ENCODE measurements around the gene WWOX.

WWOX gene

DNA sequence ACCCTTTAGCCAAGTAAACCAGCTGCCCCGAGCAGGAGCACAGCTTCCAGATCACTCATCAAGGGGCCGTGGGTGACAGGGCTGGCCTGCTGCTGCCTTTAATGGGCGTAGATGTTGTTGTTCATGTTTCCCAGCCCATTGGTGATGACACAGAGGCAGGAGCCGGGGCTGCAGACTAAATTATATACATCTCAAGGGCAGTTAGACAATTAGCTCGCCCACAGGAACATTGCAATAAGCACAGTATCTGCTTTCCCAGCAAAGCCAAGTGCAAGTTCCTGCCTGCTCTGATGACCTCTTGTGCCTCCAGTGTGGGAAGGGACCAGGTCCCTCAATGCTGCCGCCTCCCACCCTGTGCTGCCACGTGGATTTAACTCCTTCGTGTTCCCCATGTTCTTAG, 1015.3 kb downstream of the WWOX start:
- H2BK120ac ChIP-seq (ENCODE audit: low read depth, low read length) = no peak overlapping the region
- H3K36me3 ChIP-seq (ENCODE audit: control insufficient read depth, insufficient read depth, low read length) = no peaks in the 10 kb centered on the region
- H2BK5ac ChIP-seq (ENCODE audit: low read length) = no peak overlapping the region
- H4K5ac ChIP-seq (ENCODE audit: low read length) = no peak overlapping the region
- no peak overlapping the region for H3K18ac ChIP-seq (ENCODE audit: low read length)
- H3K4me2 ChIP-seq (ENCODE audit: low read length) = no peak overlapping the region
- H3K27me3 ChIP-seq (ENCODE audit: insufficient read depth, low read length, poor library complexity) = no peaks in the 10 kb centered on the region
- no peaks in the 10 kb centered on the region for H3K4me1 ChIP-seq (ENCODE audit: control insufficient read depth, low read depth, low read length)
- no peak for DNase-seq
- H3K23ac ChIP-seq (ENCODE audit: low read length) = no peak overlapping the region
- no peak overlapping the region for H3K9ac ChIP-seq (ENCODE audit: low read length)
- no peak overlapping the region for H3K27ac ChIP-seq (ENCODE audit: low read depth, low read length)
- no CpG with 5 or more reads among the region's 8 CpGs for WGBS (ENCODE audit: extremely low coverage, insufficient coverage, low lambda C conversion rate)
- no peak overlapping the region for H2AK5ac ChIP-seq (ENCODE audit: low read length)
- H2BK15ac ChIP-seq (replicated peaks; ENCODE audit: low read depth) = no peak overlapping the region
- H3K79me1 ChIP-seq (ENCODE audit: low read length) = no peaks in the 10 kb centered on the region
- no peak overlapping the region for H3K56ac ChIP-seq (ENCODE audit: low read length)
- no peak overlapping the region for H3K4ac ChIP-seq (ENCODE audit: low read depth, low read length)
- no peak overlapping the region for H3K4me3 ChIP-seq (ENCODE audit: low read length)
- H4K8ac ChIP-seq (ENCODE audit: low read depth, low read length) = no peak overlapping the region
- no peaks in the 10 kb centered on the region for H3K79me2 ChIP-seq (ENCODE audit: control insufficient read depth, insufficient read depth, low read length)

DNA sequence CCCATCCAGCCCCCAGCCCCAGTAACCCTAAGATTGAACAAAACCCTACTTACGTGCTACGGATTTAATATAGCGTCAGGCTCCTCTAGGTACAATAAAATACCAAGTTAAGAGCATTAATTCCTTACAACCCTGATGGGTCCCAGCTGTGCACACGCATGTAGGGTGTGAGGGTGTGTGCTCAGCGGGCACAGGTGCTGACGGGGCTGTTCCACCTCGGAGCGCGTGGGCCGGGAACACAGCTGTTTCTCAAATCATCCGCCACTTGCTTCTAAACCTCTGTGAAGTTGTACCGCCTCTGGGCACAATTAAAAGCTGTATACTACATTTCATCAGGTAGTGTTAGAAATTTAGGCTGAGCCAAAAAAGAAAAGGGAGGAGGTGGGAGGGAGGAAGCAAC, 1022.5 kb downstream of the WWOX start:
- Histone ChIP-seq H3K79me1 (ENCODE audit: low read length) (no peaks in the 10 kb centered on the region), H2AK5ac (ENCODE audit: low read length) (no peak overlapping the region), H2BK15ac (replicated peaks; ENCODE audit: low read depth) (no peak overlapping the region), H4K5ac (ENCODE audit: low read length) (no peak overlapping the region), H3K9ac (ENCODE audit: low read length) (no peak overlapping the region), H3K4me1 (ENCODE audit: control insufficient read depth, low read depth, low read length) (no peaks in the 10 kb centered on the region), H3K4ac (ENCODE audit: low read depth, low read length) (no peak overlapping the region), H2BK5ac (ENCODE audit: low read length) (no peak overlapping the region), H3K27me3 (ENCODE audit: insufficient read depth, low read length, poor library complexity) (no peaks in the 10 kb centered on the region), H3K23ac (ENCODE audit: low read length) (no peak overlapping the region), H3K56ac (ENCODE audit: low read length) (no peak overlapping the region), H4K8ac (ENCODE audit: low read depth, low read length) (no peak overlapping the region), H2BK120ac (ENCODE audit: low read depth, low read length) (no peak overlapping the region), H3K27ac (ENCODE audit: low read depth, low read length) (no peak overlapping the region), H3K18ac (ENCODE audit: low read length) (no peak overlapping the region), H3K4me2 (ENCODE audit: low read length) (no peak overlapping the region), H3K79me2 (ENCODE audit: control insufficient read depth, insufficient read depth, low read length) (no peaks in the 10 kb centered on the region), H3K4me3 (ENCODE audit: low read length) (no peak overlapping the region), H3K36me3 (ENCODE audit: control insufficient read depth, insufficient read depth, low read length) (no peaks in the 10 kb centered on the region)
- no CpG with 5 or more reads among the region's 12 CpGs for WGBS (ENCODE audit: extremely low coverage, insufficient coverage, low lambda C conversion rate)
- DNase-seq = no peak

DNA sequence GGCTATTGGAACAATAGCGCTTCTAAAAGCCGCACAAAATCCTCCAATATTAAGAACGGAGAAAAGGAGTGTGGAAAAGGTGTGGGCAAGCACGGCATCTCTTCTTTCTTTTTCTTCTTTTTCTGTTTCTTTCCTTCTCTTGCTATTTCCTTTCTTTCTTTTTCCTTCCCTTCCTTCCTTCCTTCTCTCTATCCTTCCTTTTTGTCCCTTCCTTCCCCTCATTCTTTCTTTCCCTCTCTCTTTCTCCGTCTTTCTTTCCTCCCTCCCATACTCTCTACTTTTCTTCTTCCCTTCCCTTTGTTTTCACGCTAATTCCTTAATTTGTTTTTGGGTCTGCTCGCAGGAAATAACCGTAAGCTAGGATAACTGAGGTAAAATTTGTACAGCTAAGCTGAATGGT, 1022.9 kb downstream of the WWOX start:
- no peaks in the 10 kb centered on the region for H3K79me2 ChIP-seq (ENCODE audit: control insufficient read depth, insufficient read depth, low read length)
- no peak overlapping the region for H2BK120ac ChIP-seq (ENCODE audit: low read depth, low read length)
- no peak overlapping the region for H3K4ac ChIP-seq (ENCODE audit: low read depth, low read length)
- H3K56ac ChIP-seq (ENCODE audit: low read length) = no peak overlapping the region
- H3K79me1 ChIP-seq (ENCODE audit: low read length) = no peaks in the 10 kb centered on the region
- H3K4me3 ChIP-seq (ENCODE audit: low read length) = no peak overlapping the region
- no peak overlapping the region for H2AK5ac ChIP-seq (ENCODE audit: low read length)
- no peak overlapping the region for H4K8ac ChIP-seq (ENCODE audit: low read depth, low read length)
- H3K18ac ChIP-seq (ENCODE audit: low read length) = no peak overlapping the region
- H3K23ac ChIP-seq (ENCODE audit: low read length) = no peak overlapping the region
- no peak for DNase-seq
- no peak overlapping the region for H4K5ac ChIP-seq (ENCODE audit: low read length)
- H3K27me3 ChIP-seq (ENCODE audit: insufficient read depth, low read length, poor library complexity) = no peaks in the 10 kb centered on the region
- no peaks in the 10 kb centered on the region for H3K4me1 ChIP-seq (ENCODE audit: control insufficient read depth, low read depth, low read length)
- no peak overlapping the region for H2BK15ac ChIP-seq (replicated peaks; ENCODE audit: low read depth)
- no peak overlapping the region for H3K27ac ChIP-seq (ENCODE audit: low read depth, low read length)
- no peaks in the 10 kb centered on the region for H3K36me3 ChIP-seq (ENCODE audit: control insufficient read depth, insufficient read depth, low read length)
- H3K4me2 ChIP-seq (ENCODE audit: low read length) = no peak overlapping the region
- 100% methylated on average over 2 of the region's 8 CpGs for WGBS (ENCODE audit: extremely low coverage, insufficient coverage, low lambda C conversion rate)
- no peak overlapping the region for H3K9ac ChIP-seq (ENCODE audit: low read length)
- H2BK5ac ChIP-seq (ENCODE audit: low read length) = no peak overlapping the region

DNA sequence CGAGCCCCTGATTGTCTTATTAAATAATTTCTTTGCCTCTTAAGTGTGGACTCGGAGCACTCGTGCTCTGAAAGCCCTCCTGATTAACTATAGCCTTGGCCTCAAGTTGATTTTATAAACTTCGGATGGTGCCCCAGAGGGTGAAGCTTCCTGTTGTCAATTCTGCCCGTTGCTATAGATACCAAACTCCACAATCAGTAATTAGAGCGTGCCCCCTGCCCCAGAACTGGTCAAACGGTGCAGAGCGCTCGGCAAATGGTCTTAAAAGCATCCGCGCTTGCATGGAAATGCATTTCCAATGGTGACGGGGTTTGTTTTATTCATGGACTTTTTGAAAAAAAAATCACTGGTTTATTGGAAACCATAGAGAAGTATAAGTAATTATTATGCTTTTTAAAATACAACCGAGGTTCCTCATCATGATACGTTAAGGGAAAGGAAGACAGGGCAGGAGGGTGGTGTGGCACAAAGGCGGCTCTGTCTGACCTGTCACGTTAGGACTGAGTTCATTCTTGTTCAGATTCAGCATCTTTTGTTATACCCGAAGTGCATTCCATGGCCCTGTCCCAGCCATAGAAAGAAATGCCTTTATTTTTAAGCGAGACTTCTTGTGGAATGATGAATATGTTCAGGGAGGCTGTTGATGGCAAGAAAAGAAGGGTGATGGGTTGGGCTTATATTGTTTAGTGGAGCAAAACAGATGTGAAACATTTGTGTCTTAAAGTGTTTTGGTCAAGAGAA, 1024.7 kb downstream of the WWOX start:
- H3K27ac ChIP-seq (ENCODE audit: low read depth, low read length) = no peak overlapping the region
- H4K5ac ChIP-seq (ENCODE audit: low read length) = no peak overlapping the region
- H3K79me2 ChIP-seq (ENCODE audit: control insufficient read depth, insufficient read depth, low read length) = no peaks in the 10 kb centered on the region
- peak; percentile 6 for DNase-seq
- no peak overlapping the region for H3K23ac ChIP-seq (ENCODE audit: low read length)
- no peak overlapping the region for H3K18ac ChIP-seq (ENCODE audit: low read length)
- no peaks in the 10 kb centered on the region for H3K27me3 ChIP-seq (ENCODE audit: insufficient read depth, low read length, poor library complexity)
- H3K4me3 ChIP-seq (ENCODE audit: low read length) = no peak overlapping the region
- no peak overlapping the region for H3K9ac ChIP-seq (ENCODE audit: low read length)
- H4K8ac ChIP-seq (ENCODE audit: low read depth, low read length) = no peak overlapping the region
- H3K79me1 ChIP-seq (ENCODE audit: low read length) = no peaks in the 10 kb centered on the region
- H2BK120ac ChIP-seq (ENCODE audit: low read depth, low read length) = no peak overlapping the region
- no peak overlapping the region for H2BK5ac ChIP-seq (ENCODE audit: low read length)
- no CpG with 5 or more reads among the region's 18 CpGs for WGBS (ENCODE audit: extremely low coverage, insufficient coverage, low lambda C conversion rate)
- H3K4me2 ChIP-seq (ENCODE audit: low read length) = no peak overlapping the region
- no peak overlapping the region for H2BK15ac ChIP-seq (replicated peaks; ENCODE audit: low read depth)
- H3K4me1 ChIP-seq (ENCODE audit: control insufficient read depth, low read depth, low read length) = no peaks in the 10 kb centered on the region
- no peak overlapping the region for H3K56ac ChIP-seq (ENCODE audit: low read length)
- no peak overlapping the region for H2AK5ac ChIP-seq (ENCODE audit: low read length)
- no peak overlapping the region for H3K4ac ChIP-seq (ENCODE audit: low read depth, low read length)
- H3K36me3 ChIP-seq (ENCODE audit: control insufficient read depth, insufficient read depth, low read length) = no peaks in the 10 kb centered on the region

DNA sequence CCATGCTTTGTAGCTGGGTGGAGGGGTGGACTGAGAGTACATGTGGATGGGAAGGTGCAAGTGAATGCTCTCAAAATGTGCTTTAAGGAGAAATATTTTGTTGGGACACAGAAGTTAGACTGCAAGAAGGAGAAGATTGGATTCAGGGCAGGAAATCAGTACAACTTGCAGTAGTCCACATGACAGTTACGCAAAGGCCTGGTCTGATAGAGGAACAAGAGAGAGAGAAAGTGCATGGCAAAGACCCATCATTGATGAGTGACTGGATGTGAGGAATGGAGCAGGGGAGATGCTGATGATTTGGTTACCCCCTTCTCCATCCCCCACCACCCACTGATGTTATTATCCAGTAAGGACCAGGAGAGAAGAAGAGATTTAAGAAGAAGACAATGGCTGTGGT, 1028.3 kb downstream of the WWOX start:
- no peak overlapping the region for H3K4me3 ChIP-seq (ENCODE audit: low read length)
- H3K4me2 ChIP-seq (ENCODE audit: low read length) = no peak overlapping the region
- no peaks in the 10 kb centered on the region for H3K79me1 ChIP-seq (ENCODE audit: low read length)
- no peak overlapping the region for H2AK5ac ChIP-seq (ENCODE audit: low read length)
- H2BK5ac ChIP-seq (ENCODE audit: low read length) = no peak overlapping the region
- H3K23ac ChIP-seq (ENCODE audit: low read length) = no peak overlapping the region
- H2BK120ac ChIP-seq (ENCODE audit: low read depth, low read length) = no peak overlapping the region
- no peaks in the 10 kb centered on the region for H3K36me3 ChIP-seq (ENCODE audit: control insufficient read depth, insufficient read depth, low read length)
- H3K56ac ChIP-seq (ENCODE audit: low read length) = no peak overlapping the region
- no peak overlapping the region for H4K5ac ChIP-seq (ENCODE audit: low read length)
- no peak overlapping the region for H3K18ac ChIP-seq (ENCODE audit: low read length)
- H3K79me2 ChIP-seq (ENCODE audit: control insufficient read depth, insufficient read depth, low read length) = no peaks in the 10 kb centered on the region
- no CpG with 5 or more reads among the region's 1 CpG for WGBS (ENCODE audit: extremely low coverage, insufficient coverage, low lambda C conversion rate)
- DNase-seq = no peak
- no peaks in the 10 kb centered on the region for H3K4me1 ChIP-seq (ENCODE audit: control insufficient read depth, low read depth, low read length)
- no peak overlapping the region for H3K27ac ChIP-seq (ENCODE audit: low read depth, low read length)
- no peak overlapping the region for H2BK15ac ChIP-seq (replicated peaks; ENCODE audit: low read depth)
- H3K27me3 ChIP-seq (ENCODE audit: insufficient read depth, low read length, poor library complexity) = no peaks in the 10 kb centered on the region
- no peak overlapping the region for H3K9ac ChIP-seq (ENCODE audit: low read length)
- no peak overlapping the region for H4K8ac ChIP-seq (ENCODE audit: low read depth, low read length)
- H3K4ac ChIP-seq (ENCODE audit: low read depth, low read length) = no peak overlapping the region

DNA sequence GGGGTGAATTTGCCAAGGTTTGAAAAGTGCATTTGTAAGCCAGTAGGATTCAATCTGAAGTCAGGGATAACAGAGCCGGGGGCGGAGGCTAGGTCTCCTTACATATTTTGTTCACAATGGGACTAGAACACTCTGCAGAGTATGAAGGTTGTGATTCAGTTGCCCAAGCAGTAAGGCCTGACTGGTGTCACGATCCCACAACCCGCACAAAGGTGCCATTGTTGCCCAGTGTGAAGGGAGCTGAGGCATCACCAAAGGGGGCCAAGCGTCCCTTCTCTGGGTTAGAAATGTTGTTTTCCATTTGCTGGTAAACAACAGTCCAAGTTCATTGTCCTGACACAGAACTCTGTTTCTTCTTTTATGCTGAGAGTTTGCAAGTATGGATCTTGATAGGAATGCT, 1029.3 kb downstream of the WWOX start:
- Histone ChIP-seq H3K27me3 (ENCODE audit: insufficient read depth, low read length, poor library complexity) (no peaks in the 10 kb centered on the region), H3K79me2 (ENCODE audit: control insufficient read depth, insufficient read depth, low read length) (no peaks in the 10 kb centered on the region), H3K18ac (ENCODE audit: low read length) (no peak overlapping the region), H3K4ac (ENCODE audit: low read depth, low read length) (no peak overlapping the region), H3K56ac (ENCODE audit: low read length) (no peak overlapping the region), H2AK5ac (ENCODE audit: low read length) (no peak overlapping the region), H3K36me3 (ENCODE audit: control insufficient read depth, insufficient read depth, low read length) (no peaks in the 10 kb centered on the region), H3K4me2 (ENCODE audit: low read length) (no peak overlapping the region), H4K8ac (ENCODE audit: low read depth, low read length) (no peak overlapping the region), H3K4me1 (ENCODE audit: control insufficient read depth, low read depth, low read length) (no peaks in the 10 kb centered on the region), H2BK5ac (ENCODE audit: low read length) (no peak overlapping the region), H3K23ac (ENCODE audit: low read length) (no peak overlapping the region), H3K4me3 (ENCODE audit: low read length) (no peak overlapping the region), H3K79me1 (ENCODE audit: low read length) (no peaks in the 10 kb centered on the region), H4K5ac (ENCODE audit: low read length) (no peak overlapping the region), H2BK15ac (replicated peaks; ENCODE audit: low read depth) (no peak overlapping the region), H2BK120ac (ENCODE audit: low read depth, low read length) (no peak overlapping the region), H3K9ac (ENCODE audit: low read length) (no peak overlapping the region), H3K27ac (ENCODE audit: low read depth, low read length) (no peak overlapping the region)
- no peak for DNase-seq
- no CpG with 5 or more reads among the region's 5 CpGs for WGBS (ENCODE audit: extremely low coverage, insufficient coverage, low lambda C conversion rate)

Measured in mesendoderm (in vitro differentiated cells).